Measurements from ENCODE around the gene MYO7B.

MYO7B gene

DNA sequence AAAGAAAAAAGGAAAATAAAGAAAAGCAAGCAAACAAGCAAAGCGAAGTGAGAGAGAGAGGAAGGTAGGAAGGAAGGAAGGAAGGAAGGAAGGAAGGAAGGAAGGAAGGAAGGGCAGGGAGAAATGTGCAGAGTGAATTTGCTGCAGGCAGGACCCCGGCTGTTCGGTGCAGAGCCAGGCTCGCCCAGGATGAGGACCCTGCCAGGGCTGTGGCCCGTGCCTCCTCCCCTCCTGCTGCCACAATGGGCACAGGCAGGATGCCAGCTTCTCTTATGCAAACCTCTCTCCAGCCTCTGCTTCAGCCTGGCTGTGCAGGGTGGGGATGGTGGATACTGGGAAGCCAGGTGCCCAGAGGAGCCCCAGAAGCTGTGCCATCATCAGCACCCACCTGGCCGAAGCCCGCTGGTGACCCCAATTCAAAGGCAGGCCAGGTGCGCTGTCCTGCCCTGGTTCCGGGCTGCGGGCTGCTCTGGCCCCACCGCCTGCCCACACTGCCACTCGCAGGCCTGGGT lies 113.7 kb downstream of the MYO7B start:
- H3K4me3 ChIP-seq (ENCODE audit: low read depth, low read length) = no peak overlapping the region
- TF ChIP-seq, protein P1, sequence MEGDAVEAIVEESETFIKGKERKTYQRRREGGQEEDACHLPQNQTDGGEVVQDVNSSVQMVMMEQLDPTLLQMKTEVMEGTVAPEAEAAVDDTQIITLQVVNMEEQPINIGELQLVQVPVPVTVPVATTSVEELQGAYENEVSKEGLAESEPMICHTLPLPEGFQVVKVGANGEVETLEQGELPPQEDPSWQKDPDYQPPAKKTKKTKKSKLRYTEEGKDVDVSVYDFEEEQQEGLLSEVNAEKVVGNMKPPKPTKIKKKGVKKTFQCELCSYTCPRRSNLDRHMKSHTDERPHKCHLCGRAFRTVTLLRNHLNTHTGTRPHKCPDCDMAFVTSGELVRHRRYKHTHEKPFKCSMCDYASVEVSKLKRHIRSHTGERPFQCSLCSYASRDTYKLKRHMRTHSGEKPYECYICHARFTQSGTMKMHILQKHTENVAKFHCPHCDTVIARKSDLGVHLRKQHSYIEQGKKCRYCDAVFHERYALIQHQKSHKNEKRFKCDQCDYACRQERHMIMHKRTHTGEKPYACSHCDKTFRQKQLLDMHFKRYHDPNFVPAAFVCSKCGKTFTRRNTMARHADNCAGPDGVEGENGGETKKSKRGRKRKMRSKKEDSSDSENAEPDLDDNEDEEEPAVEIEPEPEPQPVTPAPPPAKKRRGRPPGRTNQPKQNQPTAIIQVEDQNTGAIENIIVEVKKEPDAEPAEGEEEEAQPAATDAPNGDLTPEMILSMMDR (IDR thresholded peaks at IDR 0.05; ENCODE audit: low read depth, low read length) = no peak

DNA sequence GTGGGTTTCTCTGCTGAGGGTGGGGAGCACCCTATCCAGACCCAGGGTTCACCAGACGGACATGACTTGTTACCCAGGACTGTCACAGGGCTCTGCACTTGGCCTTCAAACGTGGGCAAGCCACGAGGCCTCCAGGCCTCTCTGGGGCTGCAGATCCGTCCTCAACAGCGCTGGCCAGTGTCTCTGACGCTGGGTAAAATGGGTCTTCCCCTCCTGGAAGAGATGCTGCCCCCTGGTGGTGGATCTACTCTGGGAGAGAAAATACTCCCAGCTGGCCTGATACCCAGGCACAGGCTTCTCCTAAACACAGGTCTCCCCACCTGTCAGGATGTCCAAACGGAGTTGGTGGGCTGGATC lies 114.2 kb downstream of the MYO7B start:
- no peak overlapping the region for H3K4me3 ChIP-seq (ENCODE audit: low read depth, low read length)
- TF ChIP-seq, protein P1 (IDR thresholded peaks at IDR 0.05; ENCODE audit: low read depth, low read length) = peak; percentile 74

DNA sequence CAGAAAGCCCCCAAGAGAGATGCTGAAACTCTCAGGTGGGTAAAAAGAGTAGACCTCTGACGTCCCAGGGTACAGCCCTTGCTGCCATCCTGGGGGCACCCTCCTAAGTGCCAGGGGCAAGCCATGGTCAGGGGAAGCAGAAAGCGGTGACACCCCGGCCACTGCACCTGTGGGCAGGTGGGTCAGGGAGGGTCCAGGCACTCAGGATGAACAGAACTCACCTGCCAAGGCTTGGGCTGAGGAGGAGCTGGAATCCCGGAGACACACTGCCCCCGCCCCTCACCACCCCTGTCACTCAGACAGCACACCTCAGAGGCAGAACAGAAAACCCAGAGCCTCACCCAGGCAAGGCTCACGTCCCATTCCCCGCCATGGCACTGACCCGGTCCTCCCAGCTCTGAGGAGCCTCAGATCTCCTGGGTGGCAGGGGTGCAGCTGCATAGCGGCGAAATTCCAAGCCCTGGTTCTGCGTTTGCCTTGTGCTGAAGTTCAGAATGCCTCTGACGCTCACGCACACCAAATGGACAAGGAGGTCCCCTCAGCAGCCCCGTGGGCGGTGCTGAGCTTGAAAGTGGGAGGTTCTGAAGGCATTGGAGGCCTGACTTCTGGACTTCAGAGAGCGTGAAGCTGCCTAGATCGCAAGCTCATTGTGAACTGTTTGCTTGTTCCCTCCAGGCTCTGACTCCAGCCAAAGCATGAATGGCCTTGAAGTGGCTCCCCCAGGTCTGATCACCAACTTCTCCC lies 114.7 kb downstream of the MYO7B start:
- TF ChIP-seq, protein P1 (IDR thresholded peaks at IDR 0.05; ENCODE audit: low read depth, low read length) = peak; percentile 1; the same call in 1 of the 2 replicates
- no peak overlapping the region for H3K4me3 ChIP-seq (ENCODE audit: low read depth, low read length)

DNA sequence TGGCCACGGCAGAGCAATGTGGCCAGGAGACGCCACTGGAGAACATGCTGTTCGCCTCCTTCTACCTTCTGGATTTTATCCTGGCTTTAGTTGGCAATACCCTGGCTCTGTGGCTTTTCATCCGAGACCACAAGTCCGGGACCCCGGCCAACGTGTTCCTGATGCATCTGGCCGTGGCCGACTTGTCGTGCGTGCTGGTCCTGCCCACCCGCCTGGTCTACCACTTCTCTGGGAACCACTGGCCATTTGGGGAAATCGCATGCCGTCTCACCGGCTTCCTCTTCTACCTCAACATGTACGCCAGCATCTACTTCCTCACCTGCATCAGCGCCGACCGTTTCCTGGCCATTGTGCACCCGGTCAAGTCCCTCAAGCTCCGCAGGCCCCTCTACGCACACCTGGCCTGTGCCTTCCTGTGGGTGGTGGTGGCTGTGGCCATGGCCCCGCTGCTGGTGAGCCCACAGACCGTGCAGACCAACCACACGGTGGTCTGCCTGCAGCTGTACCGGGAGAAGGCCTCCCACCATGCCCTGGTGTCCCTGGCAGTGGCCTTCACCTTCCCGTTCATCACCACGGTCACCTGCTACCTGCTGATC lies 115.4 kb downstream of the MYO7B start:
- no peak overlapping the region for H3K4me3 ChIP-seq (ENCODE audit: low read depth, low read length)
- TF ChIP-seq, protein P1 (IDR thresholded peaks at IDR 0.05; ENCODE audit: low read depth, low read length) = no peak

DNA sequence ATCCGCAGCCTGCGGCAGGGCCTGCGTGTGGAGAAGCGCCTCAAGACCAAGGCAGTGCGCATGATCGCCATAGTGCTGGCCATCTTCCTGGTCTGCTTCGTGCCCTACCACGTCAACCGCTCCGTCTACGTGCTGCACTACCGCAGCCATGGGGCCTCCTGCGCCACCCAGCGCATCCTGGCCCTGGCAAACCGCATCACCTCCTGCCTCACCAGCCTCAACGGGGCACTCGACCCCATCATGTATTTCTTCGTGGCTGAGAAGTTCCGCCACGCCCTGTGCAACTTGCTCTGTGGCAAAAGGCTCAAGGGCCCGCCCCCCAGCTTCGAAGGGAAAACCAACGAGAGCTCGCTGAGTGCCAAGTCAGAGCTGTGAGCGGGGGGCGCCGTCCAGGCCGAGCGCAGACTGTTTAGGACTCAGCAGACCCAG lies 115.9 kb downstream of the MYO7B start:
- TF ChIP-seq, protein P1 (IDR thresholded peaks at IDR 0.05; ENCODE audit: low read depth, low read length) = no peak
- H3K4me3 ChIP-seq (ENCODE audit: low read depth, low read length) = no peak overlapping the region

DNA sequence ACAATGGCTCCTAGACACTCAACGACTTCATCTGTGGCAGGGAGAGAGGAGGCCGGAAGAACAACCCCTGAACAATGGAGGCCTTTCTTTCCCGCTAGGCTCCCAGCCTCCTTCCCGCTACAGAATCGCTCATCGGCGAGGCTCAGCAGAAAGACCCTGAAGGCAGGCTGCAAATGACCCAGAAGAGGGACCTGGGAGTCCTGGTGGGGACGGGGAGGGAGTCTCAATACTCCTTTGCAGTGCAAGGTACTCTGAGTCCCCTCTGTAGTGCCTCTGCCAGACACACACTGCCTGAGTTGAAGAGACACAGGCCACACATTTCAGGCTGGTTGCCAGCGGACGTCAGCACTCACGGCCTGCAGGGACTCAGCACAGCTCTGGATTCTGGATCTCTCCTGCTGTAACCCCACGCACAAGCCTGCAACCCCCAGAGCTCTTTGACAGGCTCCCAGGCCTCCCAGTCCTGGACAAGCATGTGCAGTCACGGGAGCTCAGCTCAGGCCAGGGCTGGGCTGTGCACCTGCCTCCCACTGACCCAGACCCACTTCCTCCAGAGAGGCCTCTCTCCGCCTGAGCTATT lies 116.6 kb downstream of the MYO7B start:
- no peak overlapping the region for H3K4me3 ChIP-seq (ENCODE audit: low read depth, low read length)
- TF ChIP-seq, protein P1 (IDR thresholded peaks at IDR 0.05; ENCODE audit: low read depth, low read length) = no peak

Data from WI38 (cell line).